BLaER1 (cell line): ENCODE results near the gene TAS2R40.

Source experiments
- H3K27ac ChIP-seq: shearing (Covaris generic); formaldehyde crosslinking; 2 replicates; pipeline ENCODE4 v1.8.1; 2022
- H3K27me3 ChIP-seq: shearing (Covaris generic); formaldehyde crosslinking; 2 replicates; pipeline ENCODE4 v1.8.1; 2022
- H3K36me3 ChIP-seq: shearing (Covaris generic); formaldehyde crosslinking; 2 replicates; pipeline ENCODE4 v1.8.1; 2022
- H3K4me1 ChIP-seq: shearing (Covaris generic); formaldehyde crosslinking; 2 replicates; pipeline ENCODE4 v1.8.1; 2022
- H3K4me2 ChIP-seq: shearing (Covaris generic); formaldehyde crosslinking; 2 replicates; pipeline ENCODE4 v1.8.1; 2022
- H3K4me3 ChIP-seq: shearing (Covaris generic); formaldehyde crosslinking; 2 replicates; pipeline ENCODE4 v1.8.1; 2022
- H3K9ac ChIP-seq: shearing (Covaris generic); formaldehyde crosslinking; 2 replicates; pipeline ENCODE4 v1.8.1; 2022
- H3K9me3 ChIP-seq: shearing (Covaris generic); formaldehyde crosslinking; 2 replicates; pipeline ENCODE4 v1.8.1; 2022
- H4K20me1 ChIP-seq: shearing (Covaris generic); formaldehyde crosslinking; 2 replicates; pipeline ENCODE4 v1.8.1; 2022
- Cebpa-rat ChIP-seq: shearing (Covaris generic); IDR thresholded peaks from 2 replicates; pipeline ENCODE4 v1.8.1; 2022

TAS2R40 gene

GRCh38 chr7:143221286-143221685 lies 551 bp upstream of the TAS2R40 start:
- H4K20me1 ChIP-seq = no peaks in the 10 kb centered on the region
- H3K36me3 ChIP-seq = no peaks in the 10 kb centered on the region
- H3K9ac ChIP-seq = no peak overlapping the region
- no peak overlapping the region for H3K4me2 ChIP-seq
- no peak overlapping the region for H3K27ac ChIP-seq
- no peak for TF ChIP-seq Cebpa-rat
- H3K4me3 ChIP-seq = no peak overlapping the region
- no peaks in the 10 kb centered on the region for H3K27me3 ChIP-seq
- no peaks in the 10 kb centered on the region for H3K9me3 ChIP-seq
- no peaks in the 10 kb centered on the region for H3K4me1 ChIP-seq

- no peak for TF ChIP-seq Cebpa-rat
- H3K27ac ChIP-seq = no peak overlapping the region
- H3K4me2 ChIP-seq = no peak overlapping the region
- H4K20me1 ChIP-seq = no peaks in the 10 kb centered on the region
- no peaks in the 10 kb centered on the region for H3K27me3 ChIP-seq
- no peaks in the 10 kb centered on the region for H3K4me1 ChIP-seq
- no peaks in the 10 kb centered on the region for H3K36me3 ChIP-seq
- no peaks in the 10 kb centered on the region for H3K9me3 ChIP-seq
- H3K9ac ChIP-seq = no peak overlapping the region
- H3K4me3 ChIP-seq = no peak overlapping the region
Measured at GRCh38 chr7:143222782-143223181, 945 bp downstream of the TAS2R40 start.

- Histone ChIP-seq H3K4me3 (no peak overlapping the region), H4K20me1 (no peaks in the 10 kb centered on the region), H3K4me2 (no peak overlapping the region), H3K9me3 (no peaks in the 10 kb centered on the region), H3K36me3 (no peaks in the 10 kb centered on the region), H3K4me1 (no peaks in the 10 kb centered on the region), H3K27me3 (no peaks in the 10 kb centered on the region), H3K9ac (no peak overlapping the region), H3K27ac (no peak overlapping the region)
- no peak for TF ChIP-seq Cebpa-rat
Measured at GRCh38 chr7:143223784-143224183, 1.9 kb downstream of the TAS2R40 start.

- Histone ChIP-seq H3K4me1 (no peaks in the 10 kb centered on the region), H3K27ac (no peak overlapping the region), H3K9me3 (no peaks in the 10 kb centered on the region), H3K36me3 (no peaks in the 10 kb centered on the region), H3K9ac (no peak overlapping the region), H3K4me3 (no peak overlapping the region), H3K4me2 (no peak overlapping the region), H4K20me1 (no peaks in the 10 kb centered on the region), H3K27me3 (no peaks in the 10 kb centered on the region)
- no peak for TF ChIP-seq Cebpa-rat
Measured at GRCh38 chr7:143225047-143225446, 3.2 kb downstream of the TAS2R40 start.

GRCh38 chr7:143227806-143228205 lies 6.0 kb downstream of the TAS2R40 start:
- Histone ChIP-seq H3K27me3 (no peaks in the 10 kb centered on the region), H3K4me2 (no peak overlapping the region), H3K9ac (no peak overlapping the region)

GRCh38 chr7:143229054-143229790 lies 7.4 kb downstream of the TAS2R40 start:
- H3K36me3 ChIP-seq = no peaks in the 10 kb centered on the region
- H3K4me1 ChIP-seq = no peaks in the 10 kb centered on the region
- H4K20me1 ChIP-seq = no peaks in the 10 kb centered on the region
- H3K9me3 ChIP-seq = peaks cover 4% of the 10 kb centered on the region; the same call in 1 of the 2 replicates
- H3K27ac ChIP-seq = no peak overlapping the region
- no peak overlapping the region for H3K9ac ChIP-seq
- H3K4me2 ChIP-seq = no peak overlapping the region
- no peak for TF ChIP-seq Cebpa-rat
- no peaks in the 10 kb centered on the region for H3K27me3 ChIP-seq
- no peak overlapping the region for H3K4me3 ChIP-seq

More at GRCh38 chr7:143227806-143228205, 6.0 kb downstream of the TAS2R40 start:
- no peak for TF ChIP-seq Cebpa-rat
- Histone ChIP-seq H4K20me1 (no peaks in the 10 kb centered on the region), H3K36me3 (no peaks in the 10 kb centered on the region), H3K9me3 (0 out of 2 replicates have a peak, but pooled peaks cover under 1% of the 10 kb centered on the region), H3K4me3 (no peak overlapping the region), H3K27ac (no peak overlapping the region), H3K4me1 (no peaks in the 10 kb centered on the region)

- Histone ChIP-seq H3K27me3 (no peaks in the 10 kb centered on the region), H3K4me3 (no peak overlapping the region), H3K4me1 (no peaks in the 10 kb centered on the region), H3K9me3 (peaks cover 4% of the 10 kb centered on the region), H3K27ac (no peak overlapping the region), H3K9ac (no peak overlapping the region), H3K4me2 (no peak overlapping the region), H4K20me1 (no peaks in the 10 kb centered on the region), H3K36me3 (no peaks in the 10 kb centered on the region)
- TF ChIP-seq Cebpa-rat = no peak
Measured at GRCh38 chr7:143230602-143231457, 9.0 kb downstream of the TAS2R40 start.

GRCh38 chr7:143233816-143234532 lies 12.1 kb downstream of the TAS2R40 start:
- no peaks in the 10 kb centered on the region for H3K4me1 ChIP-seq
- no peak overlapping the region for H3K4me3 ChIP-seq
- H3K9ac ChIP-seq = no peak overlapping the region
- H3K4me2 ChIP-seq = no peak overlapping the region
- TF ChIP-seq Cebpa-rat = no peak
- no peaks in the 10 kb centered on the region for H4K20me1 ChIP-seq
- no peaks in the 10 kb centered on the region for H3K27me3 ChIP-seq
- no peaks in the 10 kb centered on the region for H3K36me3 ChIP-seq
- no peak overlapping the region for H3K27ac ChIP-seq
- H3K9me3 ChIP-seq = peaks cover 25% of the 10 kb centered on the region

GRCh38 chr7:143234533-143234875 lies 12.7 kb downstream of the TAS2R40 start:
- Histone ChIP-seq H3K4me1 (no peaks in the 10 kb centered on the region), H3K9ac (no peak overlapping the region), H3K4me3 (no peak overlapping the region), H4K20me1 (no peaks in the 10 kb centered on the region), H3K36me3 (no peaks in the 10 kb centered on the region), H3K9me3 (peaks cover 25% of the 10 kb centered on the region), H3K27me3 (no peaks in the 10 kb centered on the region), H3K27ac (no peak overlapping the region), H3K4me2 (no peak overlapping the region)
- TF ChIP-seq Cebpa-rat = no peak

GRCh38 chr7:143235561-143235960 lies 13.7 kb downstream of the TAS2R40 start:
- H3K36me3 ChIP-seq = no peaks in the 10 kb centered on the region
- no peak overlapping the region for H3K4me3 ChIP-seq
- H3K4me1 ChIP-seq = no peaks in the 10 kb centered on the region
- no peak overlapping the region for H3K4me2 ChIP-seq
- no peaks in the 10 kb centered on the region for H4K20me1 ChIP-seq
- no peaks in the 10 kb centered on the region for H3K27me3 ChIP-seq
- no peak overlapping the region for H3K27ac ChIP-seq
- peaks cover 25% of the 10 kb centered on the region for H3K9me3 ChIP-seq
- H3K9ac ChIP-seq = no peak overlapping the region
- TF ChIP-seq Cebpa-rat = no peak
